Activated T-cell treated with anti-CD3 and anti-CD28 coated beads for 4 hours (primary cell): ENCODE results near the gene PLSCR5.

Experiments
- DNase-seq: peaks from one replicate; pipeline ENCODE4 v3.0.0-alpha.2; 2020

Gene PLSCR5

DNA sequence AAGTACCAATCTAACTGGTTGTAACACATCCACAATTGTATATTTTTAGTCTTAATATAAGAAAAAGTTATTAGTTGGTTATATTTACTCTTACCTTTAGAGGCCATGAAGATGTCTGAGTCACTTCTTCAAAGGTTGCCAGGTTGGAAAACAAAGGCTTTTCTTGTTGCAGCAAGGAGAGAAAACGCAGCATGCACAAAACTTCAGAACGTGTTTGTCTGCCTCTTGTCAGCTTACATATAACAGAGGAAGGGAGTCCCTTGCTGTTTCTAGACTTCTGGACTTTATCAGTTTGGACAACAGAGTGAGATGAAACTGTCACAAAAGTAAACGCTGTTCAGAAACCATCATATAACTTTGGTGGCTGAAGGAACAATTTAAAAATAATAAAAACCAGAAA lies at the start of gene PLSCR5:
TSS of gene PLSCR5 (minus strand) at position 241 of the 400 bp plus-strand sequence. CDS start at position 107, 134 bp downstream.
- no peak for DNase-seq

DNA sequence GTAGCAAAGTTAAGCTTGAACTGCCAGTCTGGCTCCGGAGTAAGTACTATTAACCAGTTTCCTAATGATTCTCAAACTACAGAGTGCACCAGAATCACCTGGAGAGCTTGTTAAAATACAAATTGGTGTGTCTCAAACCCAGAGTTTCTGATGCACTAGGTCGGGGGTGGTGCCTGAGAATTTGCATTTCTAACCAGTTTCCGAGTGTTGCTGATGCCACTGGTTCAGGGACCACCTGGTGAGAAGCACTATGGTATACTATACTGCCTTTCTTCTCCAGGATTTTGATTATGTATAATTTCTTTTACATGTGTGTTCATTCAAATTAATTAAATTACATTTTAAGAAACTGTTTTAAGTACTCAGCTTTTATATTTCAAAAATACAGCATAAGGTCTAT lies 48.8 kb upstream of the PLSCR5 start:
- no peak for DNase-seq

DNA sequence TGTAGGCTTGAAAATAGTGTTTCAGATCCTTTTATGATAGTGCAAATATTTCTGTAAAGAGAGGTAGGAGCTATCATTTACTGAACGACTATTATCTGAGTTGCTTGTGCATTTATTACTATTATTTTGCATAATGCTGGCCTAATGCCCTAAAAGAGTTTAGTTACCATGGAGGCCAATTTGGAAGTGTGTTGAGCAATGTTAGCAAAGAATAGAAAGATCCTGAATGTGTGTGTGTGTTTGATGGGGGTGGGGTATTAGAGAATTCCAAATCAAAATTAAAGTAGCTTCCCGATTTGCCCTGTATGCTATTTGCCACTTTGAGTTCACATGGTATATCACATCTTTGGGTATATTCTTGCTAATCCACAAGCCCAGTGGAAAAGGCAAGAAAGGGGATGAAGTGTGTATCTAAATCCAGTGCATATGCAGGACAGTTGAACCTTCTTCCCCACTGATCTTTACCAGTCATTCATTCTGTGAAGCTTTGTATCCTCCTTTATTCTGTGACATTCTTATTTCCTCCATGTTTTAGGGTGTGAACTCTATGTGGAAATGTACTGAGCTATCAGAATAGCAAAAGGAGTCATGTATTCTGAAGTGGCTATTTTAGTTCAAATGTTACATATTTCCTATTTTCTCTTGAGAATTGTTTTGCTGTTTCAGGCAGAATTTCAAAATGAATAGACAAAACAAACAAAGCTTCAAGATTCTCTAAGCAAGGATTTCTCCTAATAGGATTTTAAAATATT lies 45.7 kb upstream of the PLSCR5 start:
- DNase-seq: no peak

GRCh38 chr3:146646261-146646660 lies 41.1 kb upstream of the PLSCR5 start:
- no peak for DNase-seq

DNA sequence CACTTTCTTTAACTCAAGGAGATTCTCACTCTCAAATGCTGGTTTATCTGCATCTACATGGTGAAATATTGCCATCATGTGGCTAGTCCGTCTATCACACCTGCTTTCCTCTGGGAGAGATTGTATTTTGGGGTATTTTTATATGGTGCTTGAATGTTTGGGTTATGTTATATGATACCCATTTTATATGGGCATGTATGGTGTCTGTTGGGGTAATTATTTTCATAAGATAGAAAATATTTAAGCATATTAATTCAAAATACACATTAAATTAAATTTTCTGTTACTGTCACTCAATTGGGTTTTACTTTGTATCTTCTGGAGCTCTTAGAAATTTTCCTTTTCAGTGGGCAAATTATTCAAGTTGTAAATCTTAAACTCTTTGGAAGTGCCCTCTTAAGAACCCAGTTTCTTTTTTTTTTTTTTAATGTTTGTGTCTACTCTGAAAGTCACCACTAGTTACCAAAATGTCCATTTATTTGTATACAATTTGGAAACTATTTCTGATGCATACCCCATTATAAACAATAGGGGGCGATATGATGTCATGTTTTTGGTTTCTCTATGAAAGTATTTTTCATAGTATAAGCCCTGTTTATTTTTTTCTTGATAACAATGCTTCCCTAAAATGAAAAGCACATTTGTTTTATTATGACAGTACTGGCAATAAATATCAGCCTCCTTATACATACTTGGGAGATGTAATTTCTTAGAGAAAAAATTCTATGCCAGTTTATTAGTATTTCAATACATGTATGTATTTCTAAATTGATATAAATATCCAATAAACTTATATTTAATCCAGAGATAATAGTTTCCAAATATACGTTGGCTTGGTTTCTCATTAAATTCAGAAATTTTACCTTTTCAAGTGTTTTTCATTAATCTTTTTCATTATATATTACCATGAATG lies 36.1 kb upstream of the PLSCR5 start:
- no peak for DNase-seq

DNA sequence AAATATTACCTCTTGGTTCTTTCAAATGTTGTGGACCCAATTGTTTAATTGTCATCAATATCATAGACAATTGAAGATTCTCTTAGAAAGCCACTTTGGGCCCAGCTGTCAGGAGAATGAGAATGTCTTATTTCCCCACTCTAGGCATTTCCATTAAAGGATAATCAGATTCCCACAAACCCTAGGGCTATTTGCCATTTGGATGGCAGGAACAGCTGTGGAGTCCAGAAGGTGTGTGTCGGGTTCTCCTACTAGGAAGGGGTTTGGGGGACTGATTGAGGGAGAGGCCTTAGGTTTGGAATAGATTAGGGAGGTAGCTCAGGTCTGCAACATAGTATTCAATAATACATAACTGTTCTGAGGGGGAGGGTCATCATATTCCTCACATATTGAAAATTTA lies 35.2 kb upstream of the PLSCR5 start:
- DNase-seq: no peak

DNA sequence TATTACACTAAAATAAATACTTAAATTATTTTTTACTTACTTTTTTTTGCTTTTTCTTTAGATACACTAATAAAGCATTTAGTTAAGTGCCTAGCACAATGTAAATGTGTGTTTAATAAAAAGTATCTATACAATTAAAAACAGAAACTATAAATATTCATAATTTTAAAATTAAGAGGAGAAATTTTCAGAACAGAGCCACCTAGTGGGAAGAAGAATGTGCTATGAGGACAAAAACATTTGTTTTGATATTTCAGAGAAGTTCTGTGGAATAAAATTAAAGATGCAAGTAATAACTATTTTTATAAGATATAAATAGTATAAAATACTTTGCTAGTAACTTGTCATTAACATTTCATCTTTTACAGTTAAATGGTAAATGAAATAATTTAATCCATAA lies 33.6 kb upstream of the PLSCR5 start:
- no peak for DNase-seq

GRCh38 chr3:146637871-146638270 lies 32.7 kb upstream of the PLSCR5 start:
- DNase-seq: no peak

DNA sequence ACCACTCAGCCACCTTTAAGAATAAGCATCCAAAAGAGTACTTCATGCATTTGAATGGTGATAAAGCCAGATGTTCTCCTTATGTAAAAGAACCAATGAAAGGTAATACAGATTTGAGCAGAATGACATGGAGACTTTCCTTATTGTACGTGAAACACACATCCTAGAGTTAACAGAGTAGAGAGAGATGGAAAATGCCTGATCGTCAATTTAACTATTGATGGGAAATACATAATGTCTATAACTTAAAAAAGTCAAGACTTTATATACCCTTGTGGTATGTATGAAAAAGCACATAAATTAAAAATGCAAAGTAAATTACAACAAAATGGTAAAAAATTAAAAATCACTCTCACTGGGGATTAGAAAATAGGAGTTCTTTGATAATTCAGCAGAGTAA lies 31.7 kb upstream of the PLSCR5 start:
- no peak for DNase-seq

DNA sequence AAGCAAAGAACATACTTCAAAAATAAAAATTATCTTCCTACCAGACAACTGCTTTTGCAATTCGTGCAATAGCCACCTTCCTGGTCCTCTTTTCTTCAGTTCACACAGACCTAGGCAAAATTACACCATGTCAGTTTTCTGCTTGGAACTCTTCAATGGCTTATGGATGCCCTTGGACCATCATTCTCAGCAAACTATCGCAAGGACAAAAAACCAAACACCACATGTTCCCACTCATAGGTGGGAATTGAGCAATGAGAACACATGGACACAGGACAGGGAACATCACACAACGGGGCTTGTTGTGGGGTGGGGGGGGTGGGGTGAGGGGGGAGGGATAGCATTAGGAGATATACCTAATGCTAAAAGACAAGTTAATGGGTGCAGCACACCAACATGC lies 29.2 kb upstream of the PLSCR5 start:
- DNase-seq: no peak

- DNase-seq: no peak
Observed at GRCh38 chr3:146628671-146629070, 23.5 kb upstream of the PLSCR5 start.

GRCh38 chr3:146626403-146627122 lies 21.4 kb upstream of the PLSCR5 start:
- no peak for DNase-seq

- DNase-seq: no peak
Observed at GRCh38 chr3:146625186-146625775, 20.1 kb upstream of the PLSCR5 start.

GRCh38 chr3:146621723-146622122 lies 16.6 kb upstream of the PLSCR5 start:
- no peak for DNase-seq

- DNase-seq: no peak
Observed at GRCh38 chr3:146612015-146612414, 6.9 kb upstream of the PLSCR5 start.

- DNase-seq: no peak
Observed at GRCh38 chr3:146611096-146611495, 6.0 kb upstream of the PLSCR5 start.

- no peak for DNase-seq
Observed at GRCh38 chr3:146598535-146598934, 6.6 kb downstream of the PLSCR5 start.

DNA sequence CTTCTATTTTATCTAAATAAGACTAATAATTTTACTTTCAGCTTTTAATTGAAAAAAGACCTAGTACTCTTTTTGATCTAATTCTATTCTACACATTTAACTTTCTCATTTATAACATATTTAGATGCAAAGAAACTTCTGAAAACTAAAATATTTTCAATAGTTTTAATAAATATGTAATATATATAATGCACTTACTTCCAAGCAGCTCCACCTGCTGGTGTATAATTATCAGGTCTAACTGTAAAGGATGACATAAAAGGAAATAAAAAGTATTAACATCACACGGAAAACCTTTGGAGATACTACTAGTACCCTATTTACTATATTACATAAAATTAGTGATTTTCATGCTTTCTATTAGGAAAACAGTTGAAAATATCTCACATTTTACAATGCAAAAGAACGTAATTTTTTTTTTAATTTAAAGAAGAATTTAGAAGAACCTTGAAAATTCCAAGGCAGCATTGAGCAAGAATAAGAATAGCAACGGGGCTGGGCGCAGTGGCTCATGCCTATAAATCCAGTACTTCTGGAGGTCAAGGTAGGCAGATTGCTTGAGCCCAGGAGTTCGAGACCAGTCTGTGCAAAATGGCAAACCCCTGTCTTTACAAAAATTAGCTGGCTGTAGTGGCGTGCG lies 10.2 kb downstream of the PLSCR5 start:
- DNase-seq: no peak

DNA sequence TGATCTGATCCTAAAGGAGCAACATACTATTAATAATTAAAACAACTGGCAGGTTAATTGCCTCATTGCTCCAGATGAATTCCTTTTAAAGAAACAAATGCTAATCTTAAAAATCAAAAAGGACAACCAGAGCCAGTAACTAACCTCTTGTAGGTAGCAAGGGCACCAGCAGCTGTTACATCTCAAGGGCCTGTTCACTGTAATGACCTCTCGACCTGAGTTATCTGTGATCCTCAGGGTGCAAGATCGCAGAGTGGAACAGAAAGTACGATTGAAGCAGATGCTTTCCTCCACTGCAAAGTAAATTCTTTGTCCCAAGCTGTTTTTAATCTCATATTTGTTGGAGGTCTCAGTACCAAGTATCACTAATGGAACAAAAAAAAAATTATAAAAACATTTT lies 11.4 kb downstream of the PLSCR5 start:
- no peak for DNase-seq

DNA sequence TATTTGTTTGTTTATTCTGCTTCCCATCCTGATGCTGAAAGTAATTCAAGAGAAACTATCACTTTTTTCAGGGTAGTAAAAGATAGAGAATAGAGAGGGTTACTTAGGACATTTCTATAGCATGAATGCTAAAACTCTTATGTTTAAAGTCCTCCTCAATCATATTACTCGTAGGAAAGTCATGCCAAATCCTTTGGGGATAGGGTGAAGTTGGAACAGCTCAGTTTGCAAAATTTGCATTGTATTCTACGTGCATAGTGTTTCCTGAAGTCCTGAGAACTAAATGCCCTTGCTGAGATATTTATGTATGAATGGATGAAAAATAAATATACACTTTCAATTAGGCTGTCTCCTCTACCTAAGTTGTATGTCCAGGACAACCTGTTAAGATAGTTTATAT lies 14.6 kb downstream of the PLSCR5 start:
- DNase-seq: no peak

GRCh38 chr3:146589899-146590508 lies 15.1 kb downstream of the PLSCR5 start:
- no peak for DNase-seq

DNA sequence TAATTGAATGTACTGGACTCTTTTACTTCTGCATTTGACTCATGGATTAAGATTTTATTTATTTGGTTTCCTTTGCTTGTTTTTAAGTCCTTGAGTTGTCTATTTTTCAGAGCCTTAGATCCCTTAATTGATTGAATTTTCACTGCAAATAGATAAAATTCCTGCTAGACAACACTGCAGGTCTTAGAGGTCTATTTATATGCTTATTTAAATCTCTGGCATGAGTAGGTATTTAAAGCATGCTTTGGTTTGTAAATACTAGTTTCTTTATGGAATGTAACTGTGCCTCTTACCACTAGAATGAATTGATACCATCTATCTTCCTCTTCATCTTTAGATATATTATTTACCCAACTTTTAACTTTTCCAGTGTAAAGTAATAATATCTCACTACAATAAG lies 20.0 kb downstream of the PLSCR5 start:
- DNase-seq: no peak
